HUES48 (cell line): ENCODE results near the gene IFI27.
A peak's percentile ranks its signal among the peaks of the same experiment; 100 is the strongest.

Experiments
- H3K27ac ChIP-seq: one replicate; pipeline ENCODE4 v1.7.0; 2013; ENCODE audit warnings: low read depth, low read length, inconsistent platforms
- H3K27me3 ChIP-seq: 2 replicates; pipeline ENCODE4 v1.6.1; 2013; ENCODE audit warnings: mild to moderate bottlenecking, low read length; ENCODE audit not compliant: control insufficient read depth, insufficient read depth
- H3K36me3 ChIP-seq: 2 replicates; pipeline ENCODE4 v1.6.1; 2013; ENCODE audit warnings: low read length; ENCODE audit not compliant: control insufficient read depth, insufficient read depth
- H3K4me1 ChIP-seq: 2 replicates; pipeline ENCODE4 v1.6.1; 2013; ENCODE audit warnings: mild to moderate bottlenecking, low read length; ENCODE audit not compliant: control insufficient read depth, insufficient read depth
- H3K4me3 ChIP-seq: 2 replicates; pipeline ENCODE4 v1.5.1; 2013; ENCODE audit warnings: mild to moderate bottlenecking, low read depth, low read length
- H3K9ac ChIP-seq: 2 replicates; pipeline ENCODE4 v1.6.1; 2013; ENCODE audit warnings: mild to moderate bottlenecking, low read depth, low read length, moderate library complexity
- H3K9me3 ChIP-seq: 2 replicates; pipeline ENCODE4 v1.6.1; 2013; ENCODE audit warnings: low read length; ENCODE audit not compliant: control insufficient read depth, insufficient read depth

IFI27 gene

GRCh38 chr14:94126419-94126677 is 15.8 kb downstream of the IFI27 start:
- Histone ChIP-seq H3K4me3 (no peak overlapping the region), H3K4me1 (peaks cover 9% of the 10 kb centered on the region; the same call in 1 of the 2 replicates), H3K27me3 (no peaks in the 10 kb centered on the region; the same call in 1 of the 2 replicates), H3K27ac (no peak overlapping the region), H3K9me3 (no peaks in the 10 kb centered on the region), H3K36me3 (no peaks in the 10 kb centered on the region), H3K9ac (no peak overlapping the region)

GRCh38 chr14:94126800-94127199 is 16.3 kb downstream of the IFI27 start:
- Histone ChIP-seq H3K9me3 (no peaks in the 10 kb centered on the region), H3K4me1 (peaks cover 9% of the 10 kb centered on the region; the same call in 1 of the 2 replicates), H3K27me3 (no peaks in the 10 kb centered on the region; the same call in 1 of the 2 replicates), H3K4me3 (no peak overlapping the region), H3K9ac (no peak overlapping the region), H3K27ac (no peak overlapping the region), H3K36me3 (no peaks in the 10 kb centered on the region)

GRCh38 chr14:94127330-94127729 is 16.8 kb downstream of the IFI27 start:
- H3K36me3 ChIP-seq = no peaks in the 10 kb centered on the region
- no peak overlapping the region for H3K27ac ChIP-seq
- no peak overlapping the region for H3K9ac ChIP-seq

GRCh38 chr14:94128216-94128839 is 17.8 kb downstream of the IFI27 start:
- H3K4me1 ChIP-seq = peaks cover 9% of the 10 kb centered on the region; the same call in 1 of the 2 replicates
- H3K36me3 ChIP-seq = no peaks in the 10 kb centered on the region
- no peaks in the 10 kb centered on the region for H3K9me3 ChIP-seq
- H3K27me3 ChIP-seq = no peaks in the 10 kb centered on the region; the same call in 1 of the 2 replicates
- H3K27ac ChIP-seq = no peak overlapping the region
- H3K4me3 ChIP-seq = peak overlapping the region; percentile 87
- H3K9ac ChIP-seq = no peak overlapping the region

More at GRCh38 chr14:94127330-94127729, 16.8 kb downstream of the IFI27 start:
- no peak overlapping the region for H3K4me3 ChIP-seq
- peaks cover 9% of the 10 kb centered on the region; the same call in 1 of the 2 replicates for H3K4me1 ChIP-seq
- H3K27me3 ChIP-seq = no peaks in the 10 kb centered on the region; the same call in 1 of the 2 replicates
- H3K9me3 ChIP-seq = no peaks in the 10 kb centered on the region

- H3K27me3 ChIP-seq = no peaks in the 10 kb centered on the region; the same call in 1 of the 2 replicates
- peaks cover 9% of the 10 kb centered on the region; the same call in 1 of the 2 replicates for H3K4me1 ChIP-seq
- peak within 1 kb of the TSS; percentile 87 for H3K4me3 ChIP-seq
- no peaks in the 10 kb centered on the region for H3K36me3 ChIP-seq
- H3K9ac ChIP-seq = no peak within 1 kb of the TSS
- H3K9me3 ChIP-seq = no peaks in the 10 kb centered on the region
- H3K27ac ChIP-seq = peak within 1 kb of the TSS; percentile 59
Measured at GRCh38 chr14:94129111-94129757, 18.7 kb downstream of the IFI27 start, which contains the start of gene IFI27L2. TSS of gene IFI27L2 (minus strand) at chr14:94129604. CDS start at chr14:94129564, 40 bp downstream.

- H3K36me3 ChIP-seq = no peaks in the 10 kb centered on the region
- H3K9ac ChIP-seq = no peak overlapping the region
- H3K4me1 ChIP-seq = peaks cover 9% of the 10 kb centered on the region; the same call in 1 of the 2 replicates
- peak overlapping the region; percentile 39 for H3K27ac ChIP-seq
- no peaks in the 10 kb centered on the region; the same call in 1 of the 2 replicates for H3K27me3 ChIP-seq
- peak overlapping the region; percentile 87 for H3K4me3 ChIP-seq
- H3K9me3 ChIP-seq = no peaks in the 10 kb centered on the region
Measured at GRCh38 chr14:94129758-94130414, 19.4 kb downstream of the IFI27 start.

GRCh38 chr14:94132285-94132887 is 21.9 kb downstream of the IFI27 start:
- Histone ChIP-seq H3K27ac (no peak overlapping the region), H3K4me1 (peaks cover 9% of the 10 kb centered on the region; the same call in 1 of the 2 replicates), H3K9me3 (no peaks in the 10 kb centered on the region), H3K36me3 (no peaks in the 10 kb centered on the region), H3K27me3 (no peaks in the 10 kb centered on the region; the same call in 1 of the 2 replicates), H3K4me3 (no peak overlapping the region), H3K9ac (no peak overlapping the region)

GRCh38 chr14:94135476-94135875 is 24.9 kb downstream of the IFI27 start:
- H3K36me3 ChIP-seq = no peaks in the 10 kb centered on the region
- H3K9ac ChIP-seq = no peak overlapping the region
- H3K27me3 ChIP-seq = no peaks in the 10 kb centered on the region
- H3K9me3 ChIP-seq = no peaks in the 10 kb centered on the region
- peaks cover 12% of the 10 kb centered on the region; the same call in 1 of the 2 replicates for H3K4me1 ChIP-seq
- no peak overlapping the region for H3K27ac ChIP-seq
- H3K4me3 ChIP-seq = no peak overlapping the region

- Histone ChIP-seq H3K4me1 (peaks cover 12% of the 10 kb centered on the region; the same call in 1 of the 2 replicates), H3K36me3 (no peaks in the 10 kb centered on the region), H3K27me3 (no peaks in the 10 kb centered on the region), H3K27ac (no peak overlapping the region), H3K4me3 (no peak overlapping the region), H3K9ac (no peak overlapping the region), H3K9me3 (no peaks in the 10 kb centered on the region)
Measured at GRCh38 chr14:94136575-94137331, 26.2 kb downstream of the IFI27 start.

GRCh38 chr14:94138251-94138650 is 27.7 kb downstream of the IFI27 start:
- Histone ChIP-seq H3K27ac (no peak overlapping the region), H3K9ac (no peak overlapping the region), H3K9me3 (no peaks in the 10 kb centered on the region), H3K4me1 (peaks cover 12% of the 10 kb centered on the region; the same call in 1 of the 2 replicates), H3K27me3 (no peaks in the 10 kb centered on the region), H3K36me3 (no peaks in the 10 kb centered on the region), H3K4me3 (no peak overlapping the region)
